Mesenchymal stem cell (in vitro differentiated cells and primary cell): ENCODE measurements around the gene MYB.
"Not testable (repeated sequence)": the region's sequence is repeated elsewhere in the genome, so short reads cannot be mapped to it uniquely, and the experiment has no call there.

Source experiments
- DNase-seq: peaks from one replicate; pipeline ENCODE4 v3.0.0-alpha.2; 2013
- H2AFZ ChIP-seq: one replicate; pipeline ENCODE4 v1.6.1; 2013; ENCODE audit warnings: low read depth, mild to moderate bottlenecking, control low read depth, inconsistent platforms, low read length, moderate library complexity
- H2AK5ac ChIP-seq: 2 replicates; pipeline ENCODE4 v1.6.1; 2013; ENCODE audit warnings: low read length, moderate library complexity, mild to moderate bottlenecking, inconsistent platforms; ENCODE audit not compliant: severe bottlenecking
- H2BK120ac ChIP-seq: one replicate; pipeline ENCODE4 v1.6.1; 2013; ENCODE audit warnings: low read depth, mild to moderate bottlenecking, inconsistent platforms, low read length, moderate library complexity
- H2BK12ac ChIP-seq, 2 experiments: one replicate each; pipeline ENCODE4 v1.6.1; 2013; ENCODE audit warnings: inconsistent platforms in 2 of 2, low read length in 2 of 2, mild to moderate bottlenecking in 2 of 2, moderate library complexity in 2 of 2, control low read depth in 1 of 2
- H2BK15ac ChIP-seq: one replicate; pipeline ENCODE4 v1.6.1; 2013; ENCODE audit warnings: mild to moderate bottlenecking, low read depth, inconsistent platforms; ENCODE audit not compliant: poor library complexity, severe bottlenecking
- H2BK5ac ChIP-seq: 2 replicates; pipeline ENCODE4 v1.6.1; 2013; ENCODE audit warnings: low read depth, mild to moderate bottlenecking, low read length, control low read depth, inconsistent platforms; ENCODE audit not compliant: poor library complexity, severe bottlenecking
- H3K14ac ChIP-seq, 2 experiments: one replicate each; pipeline ENCODE4 v1.6.1; 2013; ENCODE audit warnings: inconsistent platforms in 2 of 2, low read length in 2 of 2, control low read depth in 1 of 2, mild to moderate bottlenecking in 1 of 2, moderate library complexity in 1 of 2
- H3K18ac ChIP-seq, 2 experiments: one replicate each; pipeline ENCODE4 v1.6.1; 2013; ENCODE audit warnings: inconsistent platforms in 2 of 2, low read length in 2 of 2, control low read depth in 1 of 2, low read depth in 1 of 2, mild to moderate bottlenecking in 1 of 2
- H3K23ac ChIP-seq, 2 experiments: one replicate each; pipeline ENCODE4 v1.6.1; 2013; ENCODE audit warnings: inconsistent platforms in 2 of 2, low read length in 2 of 2, mild to moderate bottlenecking in 2 of 2, moderate library complexity in 2 of 2, control low read depth in 1 of 2
- H3K27ac ChIP-seq: 2 replicates; pipeline ENCODE4 v1.5.1; 2013; ENCODE audit warnings: mild to moderate bottlenecking, moderate library complexity, low read length, control low read depth, inconsistent platforms; ENCODE audit not compliant: poor library complexity, severe bottlenecking
- H3K27me3 ChIP-seq, 2 experiments: 2 replicates each; pipeline versions ENCODE4 v1.6.1 to v1.7.0; 2013; ENCODE audit warnings: low read length in 2 of 2, mild to moderate bottlenecking in 2 of 2, moderate library complexity in 2 of 2, control low read depth in 1 of 2, inconsistent platforms in 1 of 2; ENCODE audit not compliant: control insufficient read depth in 1 of 2, insufficient read depth in 1 of 2
- H3K36me3 ChIP-seq, 2 experiments: 2 replicates each; pipeline versions ENCODE4 v1.6.1 to v1.7.0; 2013; ENCODE audit warnings: low read length in 2 of 2, control low read depth in 1 of 2, inconsistent platforms in 1 of 2, low read depth in 1 of 2, mild to moderate bottlenecking in 1 of 2; ENCODE audit not compliant: insufficient read depth in 2 of 2, control insufficient read depth in 1 of 2
- H3K4ac ChIP-seq, 2 experiments: one replicate each; pipeline ENCODE4 v1.6.1; 2013; ENCODE audit warnings: inconsistent platforms in 2 of 2, low read length in 2 of 2, mild to moderate bottlenecking in 2 of 2, moderate library complexity in 2 of 2, control low read depth in 1 of 2, low read depth in 1 of 2
- H3K4me1 ChIP-seq: 2 replicates; pipeline ENCODE4 v1.6.1; 2013; ENCODE audit warnings: low read depth, low read length, control low read depth; ENCODE audit not compliant: control insufficient read depth, insufficient read depth
- H3K4me2 ChIP-seq: 2 replicates; pipeline ENCODE4 v1.6.1; 2013; ENCODE audit warnings: low read length, mild to moderate bottlenecking, inconsistent platforms; ENCODE audit not compliant: poor library complexity, severe bottlenecking
- H3K4me3 ChIP-seq, 2 experiments: 2 replicates each; pipeline versions ENCODE4 v1.5.1 to v1.7.0; 2013; ENCODE audit warnings: low read length in 2 of 2, mild to moderate bottlenecking in 2 of 2, control low read depth in 1 of 2, low read depth in 1 of 2; ENCODE audit not compliant: insufficient read depth in 1 of 2
- H3K79me1 ChIP-seq: replicated peaks from 2 replicates; pipeline ENCODE4 v1.6.1; 2013; ENCODE audit warnings: mild to moderate bottlenecking, control low read depth, low read length, inconsistent platforms; ENCODE audit not compliant: poor library complexity, severe bottlenecking
- H3K9ac ChIP-seq: 2 replicates; pipeline ENCODE4 v1.7.0; 2013; ENCODE audit warnings: mild to moderate bottlenecking, low read length, moderate library complexity
- H3K9me3 ChIP-seq: 2 replicates; pipeline ENCODE4 v1.7.0; 2013; ENCODE audit warnings: mild to moderate bottlenecking, low read length; ENCODE audit not compliant: control insufficient read depth
- H4K8ac ChIP-seq: one replicate; pipeline ENCODE4 v1.6.1; 2013; ENCODE audit warnings: inconsistent platforms, mild to moderate bottlenecking, low read length, moderate library complexity
- H4K91ac ChIP-seq: one replicate; pipeline ENCODE4 v1.6.1; 2013; ENCODE audit warnings: mild to moderate bottlenecking, low read length, inconsistent platforms
- WGBS: methylation state at CpG from one replicate; pipeline ENCODE4 v1.1.7; 2013; ENCODE audit warnings: mixed read lengths; 5-methylcytosine and 5-hydroxymethylcytosine counted together

MYB gene

GRCh38 chr6:135163440-135163738 is 17.7 kb upstream of the MYB start:
- Histone ChIP-seq H3K23ac (peak overlapping the region in 1 of 2 experiments; percentile 34), H4K8ac (no peak overlapping the region), H2BK120ac (no peak overlapping the region), H3K9me3 (no peaks in the 10 kb centered on the region), H3K18ac (no peak overlapping the region), H2AFZ (no peak overlapping the region), H3K36me3 (no peaks in the 10 kb centered on the region), H3K4me1 (peaks cover 1% of the 10 kb centered on the region), H2BK5ac (no peak overlapping the region), H3K27me3 (no peaks in the 10 kb centered on the region), H4K91ac (no peak overlapping the region), H3K14ac (no peak overlapping the region), H2AK5ac (no peak overlapping the region), H3K27ac (no peak overlapping the region), H3K4me2 (no peak overlapping the region), H3K4me3 (no peak overlapping the region), H3K4ac (no peak overlapping the region), H2BK12ac (no peak overlapping the region), H2BK15ac (no peak overlapping the region), H3K79me1 (no peaks in the 10 kb centered on the region), H3K9ac (no peak overlapping the region)
- no peak for DNase-seq
- WGBS: 60% methylated on average over 1 of the region's 3 CpGs

DNA sequence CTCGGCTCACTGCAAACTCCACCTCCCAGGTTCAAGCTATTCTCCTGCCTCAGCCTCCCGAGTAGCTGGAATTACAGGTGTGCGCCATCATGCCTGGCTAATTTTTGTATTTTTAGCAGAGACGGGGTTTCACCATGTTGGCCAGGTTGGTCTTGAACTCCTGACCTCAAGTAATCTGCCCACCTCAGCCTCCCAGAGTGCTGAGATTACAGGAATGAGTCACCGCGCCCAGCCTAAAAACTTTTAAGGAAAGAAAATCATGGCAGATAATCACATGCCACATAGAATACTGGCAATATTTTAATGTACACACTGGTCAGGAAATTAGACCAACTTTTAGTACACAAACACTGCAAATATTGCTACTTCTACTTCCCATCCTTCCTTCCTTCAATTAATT is 16.7 kb upstream of the MYB start:
- not testable (repeated sequence) for H4K8ac ChIP-seq, H3K23ac ChIP-seq, H2BK120ac ChIP-seq, DNase-seq, H2BK5ac ChIP-seq, H3K4me3 ChIP-seq, H3K9me3 ChIP-seq, H3K4ac ChIP-seq, H3K14ac ChIP-seq, H2AK5ac ChIP-seq, H3K27ac ChIP-seq, H2BK12ac ChIP-seq, H3K4me1 ChIP-seq, H3K9ac ChIP-seq, H3K18ac ChIP-seq, H3K79me1 ChIP-seq, H3K36me3 ChIP-seq, H3K4me2 ChIP-seq, H3K27me3 ChIP-seq, H2BK15ac ChIP-seq, H2AFZ ChIP-seq, H4K91ac ChIP-seq
- WGBS: 88% methylated on average over 6 of the region's 6 CpGs

DNA sequence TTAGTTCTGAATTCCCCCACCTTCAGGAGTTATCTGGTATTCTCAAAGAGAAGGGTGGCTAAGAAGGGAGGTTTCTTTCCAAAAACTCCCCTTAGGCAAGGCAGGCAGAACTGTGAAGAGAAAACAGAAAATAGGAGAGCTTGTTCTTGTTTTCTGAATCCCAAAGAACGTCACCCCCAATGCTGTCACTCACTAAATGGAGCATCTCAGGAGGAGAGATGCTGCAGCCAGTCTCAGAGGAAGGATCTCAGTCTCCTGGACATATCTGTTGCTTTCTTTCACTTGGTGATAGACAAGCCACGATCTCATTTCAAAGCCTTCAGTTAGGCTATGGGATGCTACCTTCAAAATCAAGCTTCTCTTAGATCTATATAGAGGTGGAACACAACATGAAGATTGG is 16.1 kb upstream of the MYB start:
- Histone ChIP-seq H3K36me3 (no peaks in the 10 kb centered on the region), H3K14ac (no peak overlapping the region), H3K4me2 (no peak overlapping the region), H3K9me3 (no peaks in the 10 kb centered on the region), H3K27ac (no peak overlapping the region), H3K79me1 (no peaks in the 10 kb centered on the region), H2BK120ac (no peak overlapping the region), H4K91ac (no peak overlapping the region), H3K18ac (no peak overlapping the region), H2BK12ac (no peak overlapping the region), H2BK15ac (no peak overlapping the region), H2BK5ac (no peak overlapping the region), H3K4ac (no peak overlapping the region), H2AFZ (no peak overlapping the region), H3K9ac (no peak overlapping the region), H3K4me3 (no peak overlapping the region), H4K8ac (no peak overlapping the region), H2AK5ac (no peak overlapping the region), H3K23ac (no peak overlapping the region), H3K27me3 (no peaks in the 10 kb centered on the region), H3K4me1 (no peaks in the 10 kb centered on the region)
- WGBS: 85% methylated on average over 1 of the region's 2 CpGs
- DNase-seq: no peak

- no peak overlapping the region for H2BK12ac ChIP-seq
- no peak overlapping the region for H3K4ac ChIP-seq
- H3K4me1 ChIP-seq: no peaks in the 10 kb centered on the region
- H3K36me3 ChIP-seq: no peaks in the 10 kb centered on the region
- H4K8ac ChIP-seq: no peak overlapping the region
- H3K14ac ChIP-seq: no peak overlapping the region
- H3K9me3 ChIP-seq: no peaks in the 10 kb centered on the region
- no peaks in the 10 kb centered on the region for H3K79me1 ChIP-seq
- no peaks in the 10 kb centered on the region for H3K27me3 ChIP-seq
- H3K27ac ChIP-seq: no peak overlapping the region
- no peak overlapping the region for H2AFZ ChIP-seq
- no peak overlapping the region for H2BK5ac ChIP-seq
- H4K91ac ChIP-seq: no peak overlapping the region
- no peak overlapping the region for H2BK15ac ChIP-seq
- H3K9ac ChIP-seq: no peak overlapping the region
- no peak overlapping the region for H2BK120ac ChIP-seq
- no peak for DNase-seq
- WGBS: 96% methylated on average over 3 of the region's 3 CpGs
- H3K23ac ChIP-seq: no peak overlapping the region
- H3K4me3 ChIP-seq: no peak overlapping the region
- H3K18ac ChIP-seq: no peak overlapping the region
- H2AK5ac ChIP-seq: no peak overlapping the region
- no peak overlapping the region for H3K4me2 ChIP-seq
Measured at GRCh38 chr6:135166515-135166914, 14.6 kb upstream of the MYB start.
